Measurements from ENCODE around the gene PLEKHG3.

GRCh38 chr14:64724578-64724930, 20.3 kb downstream of the PLEKHG3 start:
- no peak for TF ChIP-seq POLR2A (IDR thresholded peaks at IDR 0.05)
- TF ChIP-seq, protein P1, sequence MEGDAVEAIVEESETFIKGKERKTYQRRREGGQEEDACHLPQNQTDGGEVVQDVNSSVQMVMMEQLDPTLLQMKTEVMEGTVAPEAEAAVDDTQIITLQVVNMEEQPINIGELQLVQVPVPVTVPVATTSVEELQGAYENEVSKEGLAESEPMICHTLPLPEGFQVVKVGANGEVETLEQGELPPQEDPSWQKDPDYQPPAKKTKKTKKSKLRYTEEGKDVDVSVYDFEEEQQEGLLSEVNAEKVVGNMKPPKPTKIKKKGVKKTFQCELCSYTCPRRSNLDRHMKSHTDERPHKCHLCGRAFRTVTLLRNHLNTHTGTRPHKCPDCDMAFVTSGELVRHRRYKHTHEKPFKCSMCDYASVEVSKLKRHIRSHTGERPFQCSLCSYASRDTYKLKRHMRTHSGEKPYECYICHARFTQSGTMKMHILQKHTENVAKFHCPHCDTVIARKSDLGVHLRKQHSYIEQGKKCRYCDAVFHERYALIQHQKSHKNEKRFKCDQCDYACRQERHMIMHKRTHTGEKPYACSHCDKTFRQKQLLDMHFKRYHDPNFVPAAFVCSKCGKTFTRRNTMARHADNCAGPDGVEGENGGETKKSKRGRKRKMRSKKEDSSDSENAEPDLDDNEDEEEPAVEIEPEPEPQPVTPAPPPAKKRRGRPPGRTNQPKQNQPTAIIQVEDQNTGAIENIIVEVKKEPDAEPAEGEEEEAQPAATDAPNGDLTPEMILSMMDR (IDR thresholded peaks at IDR 0.05): no peak
